Mesendoderm (in vitro differentiated cells): ENCODE data around the gene ZNF124.

Experiments
- DNase-seq: peaks from one replicate; pipeline ENCODE4 v3.0.0; 2013
- H2AK5ac ChIP-seq: 2 replicates; pipeline ENCODE4 v1.6.1; 2013; ENCODE audit warnings: low read length, inconsistent platforms
- H2BK120ac ChIP-seq: 2 replicates; pipeline ENCODE4 v1.6.1; 2013; ENCODE audit warnings: low read depth, mild to moderate bottlenecking, low read length, moderate library complexity, mixed read lengths
- H2BK15ac ChIP-seq: replicated peaks from 2 replicates; pipeline ENCODE4 v1.6.1; 2013; ENCODE audit warnings: low read depth, mild to moderate bottlenecking, moderate library complexity
- H2BK5ac ChIP-seq: 2 replicates; pipeline ENCODE4 v1.6.1; 2013; ENCODE audit warnings: low read length, inconsistent platforms
- H3K18ac ChIP-seq: 2 replicates; pipeline ENCODE4 v1.6.1; 2013; ENCODE audit warnings: mild to moderate bottlenecking, low read length, mixed read lengths
- H3K23ac ChIP-seq: one replicate; pipeline ENCODE4 v1.6.1; 2013; ENCODE audit warnings: low read length
- H3K27ac ChIP-seq: 2 replicates; pipeline ENCODE4 v1.5.1; 2013; ENCODE audit warnings: low read depth, mild to moderate bottlenecking, inconsistent platforms, low read length, moderate library complexity
- H3K27me3 ChIP-seq: 2 replicates; pipeline ENCODE4 v1.6.1; 2013; ENCODE audit warnings: low read length, control low read depth, mild to moderate bottlenecking, inconsistent platforms; ENCODE audit not compliant: insufficient read depth, poor library complexity
- H3K36me3 ChIP-seq: 2 replicates; pipeline ENCODE4 v1.6.1; 2013; ENCODE audit warnings: low read length, inconsistent platforms; ENCODE audit not compliant: control insufficient read depth, insufficient read depth
- H3K4ac ChIP-seq: one replicate; pipeline ENCODE4 v1.6.1; 2013; ENCODE audit warnings: low read depth, mild to moderate bottlenecking, low read length, moderate library complexity
- H3K4me1 ChIP-seq: 2 replicates; pipeline ENCODE4 v1.6.1; 2013; ENCODE audit warnings: low read depth, low read length, inconsistent platforms; ENCODE audit not compliant: control insufficient read depth
- H3K4me2 ChIP-seq: 2 replicates; pipeline ENCODE4 v1.6.1; 2013; ENCODE audit warnings: low read length
- H3K4me3 ChIP-seq: 2 replicates; pipeline ENCODE4 v1.5.1; 2013; ENCODE audit warnings: mild to moderate bottlenecking, low read length
- H3K56ac ChIP-seq: one replicate; pipeline ENCODE4 v1.6.1; 2013; ENCODE audit warnings: low read length
- H3K79me1 ChIP-seq: 2 replicates; pipeline ENCODE4 v1.6.1; 2013; ENCODE audit warnings: low read length, inconsistent platforms
- H3K79me2 ChIP-seq: 2 replicates; pipeline ENCODE4 v1.6.1; 2013; ENCODE audit warnings: mild to moderate bottlenecking, low read length; ENCODE audit not compliant: control insufficient read depth, insufficient read depth
- H3K9ac ChIP-seq: 2 replicates; pipeline ENCODE4 v1.6.1; 2013; ENCODE audit warnings: low read length, inconsistent platforms
- H4K5ac ChIP-seq: one replicate; pipeline ENCODE4 v1.6.1; 2013; ENCODE audit warnings: low read length
- H4K8ac ChIP-seq: one replicate; pipeline ENCODE4 v1.6.1; 2013; ENCODE audit warnings: low read depth, mild to moderate bottlenecking, control low read depth, low read length, moderate library complexity
- WGBS: extraction: QIAGEN DNeasy Blood & Tissue Kit; methylation state at CpG from one replicate; pipeline ENCODE4 v1.1.7; 2013; ENCODE audit warnings: low lambda C conversion rate, missing lambda C conversion rate; ENCODE audit not compliant: insufficient coverage; ENCODE audit errors: extremely low coverage; 5-methylcytosine and 5-hydroxymethylcytosine counted together

The ZNF124 gene

DNA sequence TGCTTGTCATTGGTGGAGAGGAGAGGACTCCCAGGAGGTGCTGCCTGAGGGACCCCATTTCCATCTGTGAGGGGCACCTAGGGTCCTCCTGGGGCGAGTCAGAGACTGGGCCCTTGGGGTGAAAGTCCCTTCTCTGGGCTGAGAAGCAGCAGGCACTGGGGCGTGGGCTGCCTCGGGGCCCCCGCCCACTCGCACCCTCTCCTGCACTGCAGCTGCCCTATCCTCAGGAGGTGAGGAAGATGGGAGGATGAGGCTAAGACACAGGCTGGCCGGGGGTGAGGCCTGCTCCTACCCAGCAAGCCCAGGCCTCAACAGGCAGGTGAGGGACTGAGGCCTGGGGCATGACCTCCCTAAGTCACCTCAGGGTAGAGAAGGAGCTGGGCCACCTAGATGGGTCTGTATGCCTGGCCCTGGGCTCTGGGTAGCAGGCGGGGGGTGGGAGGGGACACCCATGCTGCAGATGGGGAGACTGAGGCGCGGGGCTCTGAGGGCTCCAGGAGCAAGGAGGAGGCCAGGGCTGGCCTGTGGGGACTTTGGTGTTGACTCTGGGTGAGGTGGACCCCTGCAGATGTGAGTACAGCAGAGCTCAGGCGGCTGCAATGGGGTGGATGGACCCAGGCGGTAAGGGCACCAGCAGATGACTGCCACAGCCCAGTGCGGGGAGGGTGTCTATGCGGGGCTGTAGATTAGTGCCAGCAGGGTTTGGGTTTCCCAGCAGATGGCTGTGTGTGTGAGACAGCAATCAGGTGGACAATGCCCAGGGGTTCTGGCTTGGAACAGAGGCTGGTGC is 57.3 kb downstream of the ZNF124 start:
- H3K27ac ChIP-seq, result no peak overlapping the region
- H3K79me2 ChIP-seq, result no peaks in the 10 kb centered on the region
- no peaks in the 10 kb centered on the region for H3K4me1 ChIP-seq
- no peak overlapping the region for H3K18ac ChIP-seq
- H4K5ac ChIP-seq, result no peak overlapping the region
- H3K36me3 ChIP-seq, result no peaks in the 10 kb centered on the region
- H4K8ac ChIP-seq, result no peak overlapping the region
- H2BK15ac ChIP-seq, result no peak overlapping the region
- H3K9ac ChIP-seq, result no peak overlapping the region
- no peak overlapping the region for H2AK5ac ChIP-seq
- no peak for DNase-seq
- H3K79me1 ChIP-seq, result no peaks in the 10 kb centered on the region
- no CpG with 5 or more reads among the region's 13 CpGs for WGBS
- H3K4me3 ChIP-seq, result no peak overlapping the region
- no peak overlapping the region for H3K56ac ChIP-seq
- H3K4me2 ChIP-seq, result no peak overlapping the region
- H2BK120ac ChIP-seq, result no peak overlapping the region
- no peak overlapping the region for H2BK5ac ChIP-seq
- no peak overlapping the region for H3K23ac ChIP-seq
- H3K4ac ChIP-seq, result no peak overlapping the region
- peaks cover 5% of the 10 kb centered on the region for H3K27me3 ChIP-seq

DNA sequence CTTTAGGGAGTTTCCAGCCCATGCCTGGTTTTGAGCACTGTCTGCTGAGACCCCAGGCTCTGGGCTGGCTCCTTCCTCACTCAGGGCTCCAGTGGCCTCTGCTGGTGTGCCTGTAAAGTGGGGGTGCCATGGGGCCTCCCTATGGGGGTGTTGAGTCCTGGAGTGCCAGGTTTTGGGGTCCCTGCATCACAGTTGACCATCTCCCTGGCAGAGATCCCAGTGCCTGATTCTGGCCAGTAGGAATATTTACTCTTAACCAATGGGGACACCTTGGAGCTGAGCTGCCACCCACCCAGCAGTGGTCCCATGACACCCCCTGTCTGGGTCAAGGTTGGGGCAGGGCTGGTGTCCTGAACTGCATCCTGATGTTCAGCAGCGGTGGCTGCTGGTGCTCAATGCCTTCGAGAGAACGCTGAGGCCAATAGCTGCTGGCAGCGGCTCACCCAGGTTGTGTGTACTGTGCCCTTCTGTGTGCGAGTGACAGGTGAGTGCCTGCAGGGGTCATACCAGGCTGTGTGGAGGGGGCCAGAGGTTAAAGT is 58.0 kb downstream of the ZNF124 start:
- WGBS, result no CpG with 5 or more reads among the region's 5 CpGs
- DNase-seq, result no peak

DNA sequence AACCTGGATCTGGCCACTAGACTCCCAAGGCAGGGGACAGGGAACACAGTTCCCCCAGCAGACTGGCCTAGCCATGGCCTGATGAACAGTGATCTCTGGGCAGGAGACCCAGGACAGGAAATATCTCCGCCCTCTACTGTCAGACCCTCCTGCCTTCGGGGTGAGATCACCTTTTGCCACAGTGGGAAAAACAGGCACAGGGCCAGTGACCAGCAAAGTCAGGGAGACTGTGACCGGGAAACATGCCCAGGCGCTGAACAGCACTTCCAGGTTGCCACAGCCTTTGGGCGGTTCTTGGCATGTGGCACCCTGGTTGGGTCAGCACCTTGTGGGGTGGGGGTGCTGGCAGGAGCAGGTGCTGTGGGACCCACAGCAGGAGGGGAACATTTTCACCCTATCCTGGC is 58.7 kb downstream of the ZNF124 start:
- no peaks in the 10 kb centered on the region for H3K36me3 ChIP-seq
- no peak overlapping the region for H3K4ac ChIP-seq
- no peak overlapping the region for H3K9ac ChIP-seq
- no peak overlapping the region for H4K5ac ChIP-seq
- no peak overlapping the region for H2BK5ac ChIP-seq
- no peaks in the 10 kb centered on the region for H3K79me2 ChIP-seq
- no peaks in the 10 kb centered on the region for H3K4me1 ChIP-seq
- no peak overlapping the region for H3K56ac ChIP-seq
- no peak overlapping the region for H2AK5ac ChIP-seq
- no peak overlapping the region for H3K4me2 ChIP-seq
- DNase-seq, result peak; percentile 48
- no peak overlapping the region for H2BK120ac ChIP-seq
- no peak overlapping the region for H4K8ac ChIP-seq
- H3K4me3 ChIP-seq, result no peak overlapping the region
- WGBS, result no CpG with 5 or more reads among the region's 5 CpGs
- H3K79me1 ChIP-seq, result no peaks in the 10 kb centered on the region
- H3K23ac ChIP-seq, result no peak overlapping the region
- no peak overlapping the region for H3K18ac ChIP-seq
- H3K27ac ChIP-seq, result no peak overlapping the region
- no peak overlapping the region for H2BK15ac ChIP-seq
- H3K27me3 ChIP-seq, result peaks cover 5% of the 10 kb centered on the region

More for the DNA sequence above, 58.0 kb downstream of the ZNF124 start:
- Histone ChIP-seq H4K5ac (no peak overlapping the region), H3K79me2 (no peaks in the 10 kb centered on the region), H3K4me3 (no peak overlapping the region), H2BK15ac (no peak overlapping the region), H3K27ac (no peak overlapping the region), H3K36me3 (no peaks in the 10 kb centered on the region), H3K23ac (no peak overlapping the region), H4K8ac (no peak overlapping the region), H2BK120ac (no peak overlapping the region), H3K9ac (no peak overlapping the region), H3K79me1 (no peaks in the 10 kb centered on the region), H3K4me1 (no peaks in the 10 kb centered on the region), H2BK5ac (no peak overlapping the region), H2AK5ac (no peak overlapping the region), H3K27me3 (peaks cover 5% of the 10 kb centered on the region), H3K4ac (no peak overlapping the region), H3K18ac (no peak overlapping the region), H3K56ac (no peak overlapping the region), H3K4me2 (no peak overlapping the region)

DNA sequence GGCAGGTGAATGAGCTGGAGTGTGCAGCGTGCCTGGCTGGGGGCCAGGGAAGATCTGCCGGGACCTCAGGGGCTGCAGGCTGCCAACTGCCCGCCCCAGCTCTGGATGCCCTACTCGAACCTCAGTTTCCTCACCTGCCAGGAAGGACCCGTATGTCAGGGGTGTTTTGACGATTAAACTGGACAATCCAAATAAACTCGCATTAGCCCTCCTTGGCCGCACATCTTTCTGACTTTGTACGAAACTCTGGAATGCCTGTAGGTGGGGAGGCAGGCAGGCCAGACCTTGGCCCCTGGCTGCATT is 59.4 kb downstream of the ZNF124 start:
- Histone ChIP-seq H3K18ac (no peak overlapping the region), H4K5ac (no peak overlapping the region), H3K27ac (no peak overlapping the region), H3K4ac (no peak overlapping the region), H3K23ac (no peak overlapping the region), H3K56ac (no peak overlapping the region), H3K79me2 (no peaks in the 10 kb centered on the region), H2BK5ac (no peak overlapping the region), H3K79me1 (no peaks in the 10 kb centered on the region), H2AK5ac (no peak overlapping the region), H3K27me3 (peaks cover 5% of the 10 kb centered on the region), H2BK15ac (no peak overlapping the region), H3K36me3 (no peaks in the 10 kb centered on the region), H3K4me3 (no peak overlapping the region), H3K4me1 (no peaks in the 10 kb centered on the region), H4K8ac (no peak overlapping the region), H3K9ac (no peak overlapping the region), H3K4me2 (peak overlapping the region; percentile 33), H2BK120ac (no peak overlapping the region)
- no peak for DNase-seq
- WGBS, result no CpG with 5 or more reads among the region's 9 CpGs

DNA sequence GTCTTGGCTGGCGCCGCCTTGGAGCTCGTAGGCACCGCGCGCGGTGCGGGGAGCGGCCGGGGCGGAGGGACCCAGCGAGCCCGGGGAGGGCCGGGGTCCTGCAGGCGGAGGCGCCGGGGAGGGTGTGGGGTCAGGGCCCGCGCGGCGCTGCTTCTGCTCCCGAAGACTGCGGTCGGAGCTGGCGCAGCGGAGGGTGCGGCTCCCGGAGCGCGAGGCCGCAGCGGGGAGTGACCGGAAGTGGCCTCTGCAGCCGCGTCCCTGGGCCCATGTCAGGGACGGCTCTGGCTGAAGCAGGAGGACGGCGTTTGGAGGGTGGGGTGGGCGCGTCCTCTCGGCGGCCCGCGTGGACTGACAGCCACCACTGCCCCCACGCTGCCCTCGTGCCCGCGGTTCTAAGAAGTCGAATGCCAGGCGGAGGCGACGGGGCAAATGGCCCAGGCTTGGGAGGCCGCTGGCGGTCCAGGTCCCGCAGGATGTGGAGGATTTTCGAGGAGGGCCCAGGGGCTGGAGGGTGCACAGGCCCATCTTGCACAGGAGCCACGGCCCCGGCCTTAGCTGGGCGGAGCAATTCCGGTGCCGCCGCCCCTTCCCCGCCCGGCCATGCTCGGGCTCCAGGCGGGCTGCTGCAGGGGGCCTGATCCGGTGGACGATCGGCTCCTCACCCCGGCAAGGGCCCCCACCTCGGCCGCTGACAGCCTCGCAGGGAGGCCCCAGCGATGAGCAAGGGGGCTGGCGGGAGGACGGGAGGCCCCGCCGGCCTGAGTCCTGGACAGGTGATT is 59.9 kb downstream of the ZNF124 start:
- H2BK5ac ChIP-seq, result no peak overlapping the region
- H3K79me2 ChIP-seq, result no peaks in the 10 kb centered on the region
- no peaks in the 10 kb centered on the region for H3K4me1 ChIP-seq
- no peak overlapping the region for H3K23ac ChIP-seq
- peak overlapping the region; percentile 50 for H3K9ac ChIP-seq
- no peak overlapping the region for H4K8ac ChIP-seq
- no peaks in the 10 kb centered on the region for H3K36me3 ChIP-seq
- no peak overlapping the region for H2AK5ac ChIP-seq
- DNase-seq, result peak; percentile 37
- no peak overlapping the region for H3K27ac ChIP-seq
- WGBS, result no CpG with 5 or more reads among the region's 78 CpGs
- H3K56ac ChIP-seq, result peak overlapping the region; percentile 87
- H2BK15ac ChIP-seq, result no peak overlapping the region
- no peak overlapping the region for H2BK120ac ChIP-seq
- no peak overlapping the region for H3K18ac ChIP-seq
- peak overlapping the region; percentile 89 for H3K4me2 ChIP-seq
- peak overlapping the region; percentile 18 for H3K4me3 ChIP-seq
- H3K79me1 ChIP-seq, result no peaks in the 10 kb centered on the region
- no peak overlapping the region for H4K5ac ChIP-seq
- H3K4ac ChIP-seq, result peak overlapping the region; percentile 38
- peaks cover 5% of the 10 kb centered on the region for H3K27me3 ChIP-seq
